Hematopoietic multipotent progenitor cell treated with erythropoietin and hydrocortisone succinate and interleukin-3 and kit ligand, for 17 days (in vitro differentiated cells): ENCODE data around the gene NLRC4.
"Not testable (repeated sequence)": the region's sequence is repeated elsewhere in the genome, so short reads cannot be mapped to it uniquely, and the experiment has no call there.

Experiments used
- DNase-seq: peaks from one replicate; pipeline ENCODE4 v3.0.0-alpha.2; 2015; ENCODE audit warnings: low spot score

Gene NLRC4

GRCh38 chr2:32264422-32265105 is at the start of gene NLRC4:
Gene NLRC4 (minus strand): TSS chr2:32264886. CDS start chr2:32256775, 8,111 bp downstream.
- DNase-seq = no peak

- no peak for DNase-seq
Measured at GRCh38 chr2:32310577-32310976, 45.9 kb upstream of the NLRC4 start.

GRCh38 chr2:32293966-32294562 is 29.4 kb upstream of the NLRC4 start:
- not testable (repeated sequence) for DNase-seq

- DNase-seq = not testable (repeated sequence)
Measured at GRCh38 chr2:32293493-32293892, 28.8 kb upstream of the NLRC4 start.

GRCh38 chr2:32291746-32292145 is 27.1 kb upstream of the NLRC4 start:
- DNase-seq = no peak

- DNase-seq = no peak
Measured at GRCh38 chr2:32290000-32290339, 25.3 kb upstream of the NLRC4 start.

- DNase-seq = no peak
Measured at GRCh38 chr2:32289165-32289999, 24.7 kb upstream of the NLRC4 start.

GRCh38 chr2:32284321-32284720 is 19.6 kb upstream of the NLRC4 start:
- DNase-seq = no peak

GRCh38 chr2:32278478-32278853 is 13.8 kb upstream of the NLRC4 start:
- DNase-seq = no peak

GRCh38 chr2:32277674-32278477 is 13.2 kb upstream of the NLRC4 start, which contains the start of gene YIPF4:
Gene YIPF4 (plus strand): TSS chr2:32277904. CDS start chr2:32278156, 252 bp downstream.
- peak; percentile 96 for DNase-seq

GRCh38 chr2:32277363-32277673 is 12.6 kb upstream of the NLRC4 start:
- DNase-seq = no peak

GRCh38 chr2:32275790-32276189 is 11.1 kb upstream of the NLRC4 start:
- DNase-seq = not testable (repeated sequence)

GRCh38 chr2:32274289-32274688 is 9.6 kb upstream of the NLRC4 start:
- no peak for DNase-seq

GRCh38 chr2:32272279-32272678 is 7.6 kb upstream of the NLRC4 start:
- no peak for DNase-seq

GRCh38 chr2:32271063-32271462 is 6.4 kb upstream of the NLRC4 start:
- no peak for DNase-seq

- no peak for DNase-seq
Measured at GRCh38 chr2:32262105-32262504, 2.6 kb downstream of the NLRC4 start.

- DNase-seq = no peak
Measured at GRCh38 chr2:32260376-32260775, 4.3 kb downstream of the NLRC4 start.

GRCh38 chr2:32258242-32258641 is 6.4 kb downstream of the NLRC4 start:
- no peak for DNase-seq

GRCh38 chr2:32250290-32250689 is 14.4 kb downstream of the NLRC4 start:
- DNase-seq = no peak

- no peak for DNase-seq
Measured at GRCh38 chr2:32249731-32250236, 14.9 kb downstream of the NLRC4 start.

GRCh38 chr2:32248299-32248698 is 16.4 kb downstream of the NLRC4 start:
- DNase-seq = no peak

GRCh38 chr2:32246911-32247310 is 17.8 kb downstream of the NLRC4 start:
- no peak for DNase-seq
